Fibroblast of skin of right biceps (primary cell): ENCODE measurements around the gene EXOC8.

ENCODE experiments used
- DNase-seq: peaks from one replicate; pipeline ENCODE4 v3.0.0-alpha.2; 2013

EXOC8 gene, protein sequence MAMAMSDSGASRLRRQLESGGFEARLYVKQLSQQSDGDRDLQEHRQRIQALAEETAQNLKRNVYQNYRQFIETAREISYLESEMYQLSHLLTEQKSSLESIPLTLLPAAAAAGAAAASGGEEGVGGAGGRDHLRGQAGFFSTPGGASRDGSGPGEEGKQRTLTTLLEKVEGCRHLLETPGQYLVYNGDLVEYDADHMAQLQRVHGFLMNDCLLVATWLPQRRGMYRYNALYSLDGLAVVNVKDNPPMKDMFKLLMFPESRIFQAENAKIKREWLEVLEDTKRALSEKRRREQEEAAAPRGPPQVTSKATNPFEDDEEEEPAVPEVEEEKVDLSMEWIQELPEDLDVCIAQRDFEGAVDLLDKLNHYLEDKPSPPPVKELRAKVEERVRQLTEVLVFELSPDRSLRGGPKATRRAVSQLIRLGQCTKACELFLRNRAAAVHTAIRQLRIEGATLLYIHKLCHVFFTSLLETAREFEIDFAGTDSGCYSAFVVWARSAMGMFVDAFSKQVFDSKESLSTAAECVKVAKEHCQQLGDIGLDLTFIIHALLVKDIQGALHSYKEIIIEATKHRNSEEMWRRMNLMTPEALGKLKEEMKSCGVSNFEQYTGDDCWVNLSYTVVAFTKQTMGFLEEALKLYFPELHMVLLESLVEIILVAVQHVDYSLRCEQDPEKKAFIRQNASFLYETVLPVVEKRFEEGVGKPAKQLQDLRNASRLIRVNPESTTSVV

DNA sequence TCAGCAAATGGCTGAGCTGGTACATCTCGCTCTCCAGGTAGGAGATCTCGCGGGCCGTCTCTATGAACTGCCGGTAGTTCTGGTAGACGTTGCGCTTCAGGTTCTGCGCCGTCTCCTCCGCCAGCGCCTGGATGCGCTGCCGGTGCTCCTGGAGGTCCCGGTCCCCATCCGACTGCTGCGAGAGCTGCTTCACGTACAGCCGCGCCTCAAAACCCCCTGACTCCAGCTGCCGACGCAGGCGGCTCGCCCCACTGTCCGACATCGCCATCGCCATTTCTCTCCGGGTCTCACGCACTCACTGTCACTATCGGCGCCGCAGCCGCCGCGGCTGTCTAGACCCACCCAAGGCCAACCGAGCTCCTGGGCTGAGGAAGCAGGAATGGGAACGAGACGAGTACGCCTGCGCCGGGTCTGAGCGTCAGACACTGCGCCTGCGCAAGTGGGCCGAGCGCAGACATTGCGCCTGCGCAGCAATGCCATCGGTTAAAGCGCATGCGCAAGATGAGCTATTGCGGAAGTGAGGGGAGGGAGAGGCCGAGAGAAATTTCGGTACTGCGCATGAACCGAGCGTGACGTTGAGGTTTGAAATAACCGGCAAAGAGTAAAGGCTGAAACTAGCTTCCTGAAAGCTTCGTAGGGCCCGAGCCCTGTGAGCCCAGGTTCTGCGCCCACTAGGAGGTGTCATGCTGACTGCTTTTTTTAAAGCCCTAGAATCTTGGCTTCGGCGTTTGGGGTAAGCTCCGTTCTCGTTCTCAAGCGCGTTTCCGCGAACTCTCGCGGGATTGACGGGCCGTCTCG lies at the start of gene EXOC8:
TSS of gene EXOC8 (minus strand) at position 381 of the 798 bp plus-strand sequence. CDS start at position 274, 107 bp downstream.
- DNase-seq: peak; percentile 95

DNA sequence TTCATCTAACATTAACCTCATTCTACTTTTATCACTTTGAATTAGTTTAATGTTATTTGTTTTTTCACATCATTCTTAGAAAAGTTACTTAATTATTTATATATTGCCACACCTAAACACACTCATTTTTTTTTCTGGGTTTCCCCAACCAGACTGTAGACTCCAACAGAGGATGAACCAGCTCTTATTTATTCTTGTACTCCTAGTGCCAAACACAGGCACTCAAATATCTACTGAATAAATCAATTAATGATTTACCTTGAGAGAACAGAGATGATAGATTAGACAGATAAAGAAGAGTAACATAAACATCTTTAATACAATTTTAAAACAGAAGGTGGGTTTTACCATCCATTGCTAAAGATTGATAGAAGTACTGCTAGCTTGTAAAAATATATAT lies 48.8 kb upstream of the EXOC8 start:
- no peak for DNase-seq

DNA sequence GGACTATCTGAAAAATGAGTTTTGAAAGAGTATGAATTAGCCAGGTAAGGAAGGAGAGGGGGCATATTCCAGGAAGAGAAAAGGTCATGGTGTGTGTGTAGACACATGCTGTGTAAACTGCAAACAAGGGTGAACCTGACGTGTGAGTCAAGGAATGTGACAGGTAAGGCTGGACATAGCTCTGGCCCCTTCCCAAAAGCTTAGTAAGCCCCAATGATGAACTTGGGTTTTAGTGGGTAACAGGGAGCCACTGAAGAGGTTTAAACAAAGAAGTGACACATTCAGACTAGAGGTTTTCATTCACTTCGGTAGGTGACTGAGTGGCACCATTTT lies 47.7 kb upstream of the EXOC8 start:
- DNase-seq: no peak

DNA sequence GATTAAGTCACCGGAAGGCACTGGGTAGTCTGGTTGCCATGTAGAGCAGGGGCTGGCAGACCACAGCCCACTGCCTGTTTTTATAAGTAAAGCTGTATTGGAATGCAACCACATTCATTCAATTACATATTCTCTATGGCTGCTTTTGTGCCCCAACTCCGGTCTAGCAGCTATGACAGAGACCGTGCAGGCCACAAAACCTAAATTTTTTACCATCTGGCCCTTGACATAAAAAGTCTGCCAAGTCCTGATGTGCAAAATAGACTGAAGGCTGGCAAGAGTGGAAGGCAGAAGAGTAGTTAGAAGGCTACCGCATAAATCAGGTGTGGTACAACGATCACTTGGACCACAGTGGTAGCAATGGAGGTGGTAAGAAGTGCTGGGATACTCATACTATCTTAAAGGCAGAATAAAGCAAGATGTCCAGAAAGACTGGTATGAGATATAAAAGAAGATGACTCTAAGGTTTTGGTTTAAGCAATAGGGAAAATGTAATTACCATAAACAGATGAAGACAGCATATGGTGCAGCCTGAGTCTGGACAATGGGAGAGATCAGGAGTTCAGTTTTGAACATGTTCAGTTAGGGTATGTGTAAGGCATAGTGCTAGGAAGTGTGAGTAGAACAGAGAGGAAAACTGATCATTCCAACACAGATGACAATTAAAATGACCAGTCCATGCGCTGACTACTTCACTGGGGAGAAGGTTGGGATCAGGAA lies 47.2 kb upstream of the EXOC8 start:
- DNase-seq: no peak

DNA sequence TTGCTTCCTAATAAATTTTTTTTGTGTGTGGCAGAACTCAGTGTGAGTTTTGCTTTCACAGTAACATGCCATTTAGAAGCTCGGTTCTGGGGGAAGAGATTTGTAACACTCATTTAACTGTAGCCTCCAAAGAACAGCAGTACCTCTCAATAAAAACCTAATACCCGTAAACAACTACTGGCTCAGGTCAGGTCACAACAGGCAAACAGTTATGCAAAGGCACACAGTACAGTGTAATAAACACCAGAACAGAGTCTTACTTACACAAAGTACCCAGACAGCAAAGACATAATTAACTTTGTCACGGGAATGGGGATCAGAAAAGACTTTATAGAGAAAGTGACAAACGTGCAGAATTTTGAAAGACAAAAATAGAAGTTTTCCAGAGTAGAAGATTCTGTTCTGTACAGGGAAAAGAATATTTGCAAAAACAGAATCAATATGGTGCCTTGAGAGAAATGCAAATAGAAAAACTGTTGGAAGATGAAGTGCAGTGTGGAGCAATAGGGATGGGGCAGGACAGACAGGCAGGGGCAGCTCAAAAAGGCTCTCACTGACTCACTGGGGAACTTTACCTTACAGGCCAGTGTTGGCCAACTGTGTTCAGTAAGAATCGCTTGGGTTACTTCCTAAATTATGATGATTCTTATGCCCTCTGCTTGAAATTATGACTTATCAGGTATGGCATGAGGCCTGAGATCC lies 45.7 kb upstream of the EXOC8 start:
- DNase-seq: no peak

DNA sequence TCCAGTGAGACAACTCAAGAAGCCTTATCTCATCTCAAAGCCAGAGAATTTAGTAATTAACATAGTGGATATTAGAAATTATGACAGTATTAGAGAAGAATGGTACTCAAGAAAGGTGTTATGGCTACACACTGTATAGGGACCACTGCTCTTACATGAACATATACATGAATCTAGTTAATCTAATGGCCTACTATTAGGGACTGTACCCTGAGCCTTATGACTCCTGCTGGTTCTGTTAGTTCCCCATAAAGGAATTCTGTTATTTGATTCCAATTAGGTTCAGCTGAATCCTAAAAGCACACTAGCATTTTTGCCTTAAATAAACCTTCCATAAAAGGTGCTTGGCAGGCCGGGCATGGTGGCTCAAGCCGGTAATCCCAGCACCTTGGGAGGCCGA lies 44.8 kb upstream of the EXOC8 start:
- DNase-seq: no peak

DNA sequence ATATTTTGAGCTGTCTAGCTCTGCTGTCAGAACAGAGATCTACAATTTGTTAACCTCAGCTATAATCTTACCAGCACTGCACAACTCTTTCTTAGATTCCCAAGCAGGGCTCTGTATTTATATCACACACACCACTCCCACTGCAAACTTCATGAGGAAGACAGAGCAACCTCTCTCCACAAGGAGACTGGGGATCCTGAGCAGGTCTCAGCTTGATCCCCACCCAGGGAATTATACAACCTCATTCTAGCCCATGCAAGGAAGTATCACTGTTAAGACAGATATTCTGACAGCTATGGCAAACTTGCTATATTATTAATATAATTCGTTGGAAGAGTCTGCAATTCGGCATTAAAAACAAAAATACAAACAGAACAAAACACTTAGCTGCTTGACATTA lies 44.1 kb upstream of the EXOC8 start:
- no peak for DNase-seq

DNA sequence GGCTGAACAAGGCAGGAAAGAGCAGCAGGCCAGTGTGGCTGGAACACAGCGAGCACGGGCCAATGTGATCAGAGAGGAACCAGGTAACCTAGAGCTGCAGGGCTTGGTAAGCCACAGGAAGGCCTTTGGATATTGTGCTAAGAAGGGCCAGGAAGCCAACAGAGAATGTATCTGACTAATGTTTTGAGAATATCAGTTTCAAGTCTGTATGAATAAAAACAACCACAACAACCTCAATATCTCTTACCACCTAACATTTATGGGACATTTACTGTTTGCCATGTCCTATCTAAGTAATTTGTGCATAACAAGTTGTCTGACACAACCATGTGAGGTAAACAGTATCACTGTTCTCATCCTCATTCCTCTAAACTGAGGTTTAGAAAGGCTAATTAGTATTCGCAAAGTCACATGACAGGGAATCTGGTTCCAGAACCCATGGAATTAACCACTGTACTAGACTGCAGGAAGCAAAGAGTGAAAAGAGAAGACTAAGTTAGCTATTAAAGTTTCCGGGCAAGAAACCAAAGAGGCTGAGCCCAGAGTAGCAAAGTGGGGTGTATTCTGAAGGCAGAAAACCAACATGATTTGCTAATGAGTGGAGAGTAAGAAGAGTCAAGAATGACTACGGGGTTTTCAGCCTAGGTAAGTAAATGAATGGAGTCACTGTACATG lies 39.4 kb upstream of the EXOC8 start:
- no peak for DNase-seq

DNA sequence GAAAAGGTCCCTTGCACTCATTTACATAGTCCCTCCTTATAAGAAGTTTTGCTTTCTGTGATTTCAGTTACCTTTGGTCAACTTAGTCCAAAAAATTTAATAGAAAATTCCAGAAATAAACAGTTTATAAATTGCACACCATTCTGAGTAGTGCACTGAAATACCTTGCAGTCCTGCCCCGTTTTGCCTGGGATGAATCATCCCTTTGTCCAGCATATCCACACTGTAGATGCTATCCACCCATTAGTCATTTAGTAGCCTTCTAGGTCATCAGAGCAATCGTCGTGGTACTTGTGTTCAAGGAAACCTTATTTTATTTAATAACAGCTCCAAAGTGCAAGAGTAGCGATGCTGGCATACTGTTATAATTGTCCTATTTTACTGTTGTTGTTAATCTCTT lies 38.4 kb upstream of the EXOC8 start:
- no peak for DNase-seq

DNA sequence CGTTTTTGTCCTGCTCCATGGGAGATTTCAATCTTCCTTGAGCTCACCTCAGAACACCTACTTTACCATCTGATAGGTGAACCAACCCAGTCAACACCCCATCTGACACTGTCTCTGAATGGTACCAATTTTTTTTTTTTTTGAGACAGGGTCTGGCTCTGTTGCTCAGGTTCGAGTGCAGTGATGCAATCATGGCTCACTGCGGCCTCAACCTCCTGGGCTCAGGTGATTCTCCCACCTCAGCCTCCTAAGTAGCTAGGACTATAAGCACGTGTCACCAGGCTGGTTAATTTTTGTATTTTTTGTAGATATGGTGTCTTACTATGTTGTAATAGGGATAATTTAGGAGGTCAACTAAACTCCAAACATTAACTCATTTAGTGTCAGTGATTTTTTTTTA lies 36.7 kb upstream of the EXOC8 start:
- DNase-seq: no peak

DNA sequence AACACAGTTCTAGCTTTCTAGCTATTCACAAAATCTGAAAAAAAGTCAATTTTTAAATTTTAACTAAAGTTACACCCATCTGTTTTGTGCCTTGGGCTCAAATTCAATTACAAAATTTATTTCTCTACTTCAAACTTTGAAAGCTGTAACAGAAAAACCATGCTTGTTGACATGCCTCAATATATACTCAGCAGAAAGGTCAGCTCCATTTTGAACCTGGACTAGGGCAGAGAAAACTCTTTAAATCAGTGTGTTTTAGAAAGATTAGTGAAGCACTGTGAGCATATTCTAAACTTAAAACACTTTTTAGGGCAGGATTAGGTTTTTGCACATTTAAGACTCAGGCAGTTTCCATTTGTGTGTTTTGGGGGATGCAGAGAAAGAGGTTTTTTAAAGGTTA lies 34.8 kb upstream of the EXOC8 start:
- no peak for DNase-seq

DNA sequence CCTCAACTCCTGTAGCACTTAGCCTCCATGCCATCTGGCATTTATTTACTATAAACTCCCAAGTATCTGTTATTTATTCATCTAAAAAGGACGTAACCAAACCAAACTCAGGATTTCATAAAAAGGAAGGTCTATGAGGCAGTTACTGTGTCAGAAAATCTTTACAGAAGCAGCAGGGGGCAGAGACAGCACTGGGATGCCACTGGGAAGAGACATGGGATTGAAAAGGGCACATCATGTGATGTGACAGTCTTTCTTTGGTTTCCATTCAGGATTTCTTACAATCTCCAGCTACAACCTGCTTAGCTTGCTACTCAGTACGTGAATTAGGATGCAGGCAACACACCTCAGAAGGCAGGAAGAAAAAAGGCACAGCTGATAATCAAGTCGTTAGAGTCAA lies 31.6 kb upstream of the EXOC8 start:
- no peak for DNase-seq

DNA sequence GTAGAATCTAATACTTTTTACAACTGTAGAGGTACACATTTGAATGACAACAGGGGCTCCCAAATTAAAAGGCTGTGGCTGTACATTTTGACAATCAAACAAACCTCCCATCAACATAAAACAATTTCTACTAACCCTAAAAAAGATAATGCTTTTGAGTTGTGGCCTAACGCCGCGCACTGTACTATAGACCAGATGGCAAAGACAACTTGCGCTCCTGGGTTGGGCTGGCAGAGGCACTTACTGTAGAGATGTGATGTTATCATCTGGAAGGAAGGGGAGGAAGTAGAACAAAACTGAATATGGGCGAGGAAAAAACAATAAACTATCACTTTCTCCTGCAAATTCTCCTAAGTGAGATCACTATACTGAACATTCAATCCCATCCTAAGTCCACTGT lies 26.5 kb upstream of the EXOC8 start:
- DNase-seq: no peak

DNA sequence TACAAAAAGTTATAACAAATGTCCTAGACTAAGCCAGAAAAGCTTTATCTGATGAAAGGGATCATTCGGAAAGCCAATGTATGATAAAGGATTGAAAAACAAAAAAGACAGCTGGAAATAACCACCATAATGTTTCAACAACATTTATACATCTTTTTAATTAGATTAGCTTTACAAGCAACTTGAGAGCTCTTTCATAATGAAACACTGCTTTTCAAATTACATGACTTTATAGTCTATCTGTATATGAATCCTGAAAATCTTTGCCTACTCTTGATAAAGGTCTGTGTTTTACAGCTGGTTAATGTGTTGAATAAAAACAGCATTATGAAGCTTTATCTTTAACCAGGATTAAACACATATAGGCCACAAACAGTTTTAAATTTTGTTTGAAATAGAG lies 26.0 kb upstream of the EXOC8 start:
- no peak for DNase-seq

DNA sequence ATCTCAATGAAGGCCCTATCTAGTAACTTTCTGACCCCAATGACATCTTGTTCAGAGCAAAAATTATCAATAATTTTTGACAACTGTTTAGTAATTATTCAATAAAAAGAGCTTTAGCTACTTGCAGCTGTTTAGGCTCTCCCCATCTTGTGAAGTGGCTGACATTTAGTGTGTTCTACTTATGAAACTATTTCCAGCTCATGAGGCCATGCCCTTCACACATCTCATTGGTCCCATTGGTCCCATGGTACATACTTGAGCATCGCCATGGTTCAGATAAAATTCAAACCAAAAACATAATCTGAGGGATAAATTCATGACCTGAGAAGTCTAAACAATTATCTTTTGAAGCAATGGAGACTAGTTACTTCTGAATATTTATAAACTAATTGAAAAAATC lies 24.7 kb upstream of the EXOC8 start:
- DNase-seq: no peak

DNA sequence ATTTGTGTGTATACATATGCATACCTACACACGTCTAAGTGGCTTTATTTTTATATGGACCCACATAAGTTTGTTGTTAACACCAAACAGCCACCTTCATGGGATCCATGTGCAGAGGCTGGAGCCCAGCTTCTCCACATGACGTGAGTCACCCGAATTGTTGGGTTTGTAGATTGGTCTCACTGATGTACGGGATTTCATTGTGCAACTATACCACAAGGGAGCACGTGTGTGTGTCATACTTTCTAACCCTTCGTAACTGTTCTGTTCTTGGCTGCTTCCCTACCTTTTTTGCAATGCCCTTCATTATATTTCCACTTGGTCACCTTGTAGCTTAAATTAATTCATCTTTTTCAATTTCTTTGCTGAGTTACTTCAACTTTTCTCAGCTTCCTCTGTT lies 21.5 kb upstream of the EXOC8 start:
- peak; percentile 87 for DNase-seq

DNA sequence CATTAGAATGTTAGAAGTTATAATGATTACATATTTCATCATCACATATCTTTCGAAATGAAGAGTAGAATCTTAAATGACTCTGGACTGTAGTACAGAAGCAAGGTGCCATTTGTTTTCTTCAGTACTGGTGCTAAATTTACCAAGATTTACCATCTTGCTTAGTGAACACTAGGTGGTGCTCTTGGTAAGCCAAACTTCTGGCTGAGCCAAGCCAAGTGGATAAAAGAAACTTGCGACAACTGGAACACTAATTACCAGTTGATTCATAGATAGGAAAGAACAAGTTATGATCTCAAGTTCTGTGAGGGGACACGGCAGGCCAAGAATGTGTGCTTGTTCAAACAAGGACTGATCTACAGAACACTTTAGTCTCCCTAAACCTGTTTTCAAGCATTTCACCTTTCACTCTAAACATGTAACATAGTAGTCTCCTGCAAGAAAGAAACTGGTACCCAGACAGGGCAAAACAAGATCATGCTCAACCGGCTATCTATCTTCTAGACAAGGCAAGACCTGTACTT lies 20.2 kb upstream of the EXOC8 start:
- DNase-seq: peak; percentile 76

DNA sequence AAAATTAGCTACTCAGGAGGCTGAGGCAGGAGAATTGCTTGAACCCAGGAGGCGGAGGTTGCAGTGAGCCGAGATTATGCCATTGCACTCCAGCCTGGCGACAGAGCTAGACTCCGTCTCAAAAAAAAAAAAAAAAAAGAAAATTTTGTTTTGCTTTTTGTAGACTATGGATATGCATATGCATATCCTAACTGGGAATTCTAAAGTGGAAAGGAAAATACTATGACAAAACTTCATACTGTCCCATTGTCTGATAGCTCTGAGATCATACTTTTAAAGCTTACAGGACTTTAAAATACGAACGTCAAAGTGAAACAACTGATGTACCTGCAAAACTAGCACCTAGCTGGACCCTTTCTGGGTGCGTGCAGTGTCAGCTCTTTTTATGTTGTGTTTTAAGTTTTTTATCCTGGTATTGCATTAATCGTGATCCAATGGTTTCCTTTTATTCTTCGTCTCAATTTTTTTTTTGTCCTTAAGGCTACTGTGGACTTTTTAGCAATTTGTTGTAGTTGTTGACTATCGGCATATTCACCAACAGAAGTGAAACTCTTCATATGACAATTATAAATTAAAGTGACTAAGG lies 19.6 kb upstream of the EXOC8 start:
- no peak for DNase-seq

DNA sequence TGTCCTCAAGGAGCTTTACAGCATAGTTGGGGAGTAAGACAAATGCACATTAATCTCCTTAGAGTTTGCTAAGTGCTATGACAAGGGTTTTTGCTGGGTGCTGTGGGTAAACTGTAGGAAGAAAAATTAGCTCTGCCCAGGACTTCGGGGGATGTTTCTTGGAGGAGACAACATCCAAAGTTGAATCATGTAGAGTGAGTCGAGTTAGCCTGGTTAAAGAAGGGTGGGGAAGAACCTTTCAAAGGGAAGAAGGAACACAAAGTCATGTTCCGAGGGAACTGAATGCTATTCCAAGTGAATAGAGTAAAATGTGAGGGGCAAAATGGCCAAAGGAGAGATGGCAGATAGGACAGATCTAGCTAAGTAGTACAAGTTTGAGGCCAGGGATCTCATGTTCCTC lies 17.5 kb upstream of the EXOC8 start:
- DNase-seq: peak; percentile 17

DNA sequence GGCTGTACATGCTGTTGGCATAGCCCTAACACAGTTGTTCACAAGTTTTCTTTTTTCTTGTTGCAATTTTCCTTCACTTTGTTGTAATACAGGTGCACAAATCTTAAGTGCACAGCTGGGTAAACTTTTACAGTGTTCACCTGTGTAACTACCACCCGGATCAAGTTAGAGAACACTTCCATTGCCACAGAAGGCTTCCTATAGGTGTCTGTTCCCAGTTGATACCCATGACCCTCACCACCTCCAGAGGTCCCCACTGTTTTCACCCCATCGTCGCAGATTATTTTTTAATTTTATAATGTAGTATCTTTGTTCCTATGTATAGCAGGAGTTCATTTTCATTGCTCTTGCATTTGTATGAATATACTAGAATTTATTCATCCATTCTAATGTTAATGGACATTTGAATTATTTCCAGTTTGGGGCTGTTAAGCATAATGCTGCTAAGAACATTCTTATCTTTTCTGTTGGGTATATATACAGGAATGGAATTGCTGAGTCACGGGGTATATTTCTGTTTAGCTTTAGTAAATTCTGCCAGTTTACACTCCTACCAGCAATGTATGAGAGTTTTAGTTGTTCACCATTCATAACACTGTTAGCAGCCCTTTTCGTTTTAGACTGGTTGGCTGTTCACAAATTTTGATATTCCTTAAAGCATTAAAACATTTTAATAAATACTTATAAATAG lies 16.8 kb upstream of the EXOC8 start:
- DNase-seq: no peak

DNA sequence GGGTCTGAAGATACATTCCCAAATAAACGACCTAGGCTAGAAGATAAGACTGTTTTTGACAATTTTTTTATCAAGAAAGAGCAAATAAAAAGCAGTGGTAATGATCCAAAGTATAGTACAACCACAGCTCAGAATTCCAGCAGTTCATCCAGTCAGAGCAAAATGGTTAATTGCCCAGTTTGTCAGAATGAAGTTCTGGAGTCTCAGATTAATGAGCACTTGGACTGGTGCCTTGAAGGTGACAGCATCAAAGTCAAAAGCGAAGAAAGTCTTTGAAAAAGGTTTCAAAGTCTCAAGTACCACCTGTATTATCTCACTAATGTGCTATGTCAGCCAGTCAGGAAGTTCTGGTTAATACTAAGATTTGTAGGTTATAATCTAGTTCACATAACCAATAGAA lies 15.4 kb upstream of the EXOC8 start:
- DNase-seq: no peak
